ENCODE measurements around the gene ST6GALNAC2.

DNA sequence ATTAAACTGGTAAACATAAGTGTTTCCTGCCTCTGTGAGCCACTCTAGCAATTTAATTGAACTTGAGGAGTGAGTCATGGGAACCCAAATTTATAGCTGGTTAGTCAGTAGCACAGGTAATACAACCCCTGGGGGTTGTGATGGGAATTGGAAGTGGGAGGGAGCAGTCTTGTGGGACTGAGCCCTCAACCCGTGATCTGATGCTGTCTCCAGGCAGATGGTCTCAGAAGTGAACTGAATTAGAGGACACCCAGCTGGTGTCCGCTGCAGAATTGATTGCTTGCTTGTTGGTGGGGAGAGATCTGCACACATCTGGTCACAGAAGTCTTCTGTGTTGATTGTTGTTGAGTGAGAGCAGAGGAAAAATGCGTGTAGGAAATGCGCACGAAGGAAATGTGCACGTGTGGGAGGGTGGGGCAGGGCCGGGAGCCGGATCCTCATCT lies 7.7 kb upstream of the ST6GALNAC2 start:
- TF ChIP-seq, protein P1, sequence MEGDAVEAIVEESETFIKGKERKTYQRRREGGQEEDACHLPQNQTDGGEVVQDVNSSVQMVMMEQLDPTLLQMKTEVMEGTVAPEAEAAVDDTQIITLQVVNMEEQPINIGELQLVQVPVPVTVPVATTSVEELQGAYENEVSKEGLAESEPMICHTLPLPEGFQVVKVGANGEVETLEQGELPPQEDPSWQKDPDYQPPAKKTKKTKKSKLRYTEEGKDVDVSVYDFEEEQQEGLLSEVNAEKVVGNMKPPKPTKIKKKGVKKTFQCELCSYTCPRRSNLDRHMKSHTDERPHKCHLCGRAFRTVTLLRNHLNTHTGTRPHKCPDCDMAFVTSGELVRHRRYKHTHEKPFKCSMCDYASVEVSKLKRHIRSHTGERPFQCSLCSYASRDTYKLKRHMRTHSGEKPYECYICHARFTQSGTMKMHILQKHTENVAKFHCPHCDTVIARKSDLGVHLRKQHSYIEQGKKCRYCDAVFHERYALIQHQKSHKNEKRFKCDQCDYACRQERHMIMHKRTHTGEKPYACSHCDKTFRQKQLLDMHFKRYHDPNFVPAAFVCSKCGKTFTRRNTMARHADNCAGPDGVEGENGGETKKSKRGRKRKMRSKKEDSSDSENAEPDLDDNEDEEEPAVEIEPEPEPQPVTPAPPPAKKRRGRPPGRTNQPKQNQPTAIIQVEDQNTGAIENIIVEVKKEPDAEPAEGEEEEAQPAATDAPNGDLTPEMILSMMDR (IDR thresholded peaks at IDR 0.05): no peak
- no peak for TF ChIP-seq POLR2A (IDR thresholded peaks at IDR 0.05)
